ENCODE data around the gene NEK11.

DNA sequence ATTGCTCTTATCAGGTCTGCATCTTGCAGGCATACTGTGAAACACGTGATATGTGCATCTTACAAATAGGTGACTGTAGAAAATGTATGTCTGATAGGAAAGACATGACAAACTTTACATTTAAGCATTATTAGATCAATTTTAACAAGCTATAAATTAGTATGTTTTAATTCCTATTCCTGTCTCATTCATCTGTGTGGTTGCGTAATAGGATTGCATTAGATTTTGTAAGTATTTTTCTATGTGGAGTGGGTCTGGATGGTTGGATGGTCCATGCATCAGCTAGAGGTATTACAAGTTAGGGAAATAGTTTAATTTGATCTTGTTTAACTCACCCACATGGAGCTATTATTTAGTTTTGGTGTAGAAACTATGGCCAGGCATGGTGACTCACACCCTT is 18.9 kb upstream of the NEK11 start:
- TF ChIP-seq, protein P1, sequence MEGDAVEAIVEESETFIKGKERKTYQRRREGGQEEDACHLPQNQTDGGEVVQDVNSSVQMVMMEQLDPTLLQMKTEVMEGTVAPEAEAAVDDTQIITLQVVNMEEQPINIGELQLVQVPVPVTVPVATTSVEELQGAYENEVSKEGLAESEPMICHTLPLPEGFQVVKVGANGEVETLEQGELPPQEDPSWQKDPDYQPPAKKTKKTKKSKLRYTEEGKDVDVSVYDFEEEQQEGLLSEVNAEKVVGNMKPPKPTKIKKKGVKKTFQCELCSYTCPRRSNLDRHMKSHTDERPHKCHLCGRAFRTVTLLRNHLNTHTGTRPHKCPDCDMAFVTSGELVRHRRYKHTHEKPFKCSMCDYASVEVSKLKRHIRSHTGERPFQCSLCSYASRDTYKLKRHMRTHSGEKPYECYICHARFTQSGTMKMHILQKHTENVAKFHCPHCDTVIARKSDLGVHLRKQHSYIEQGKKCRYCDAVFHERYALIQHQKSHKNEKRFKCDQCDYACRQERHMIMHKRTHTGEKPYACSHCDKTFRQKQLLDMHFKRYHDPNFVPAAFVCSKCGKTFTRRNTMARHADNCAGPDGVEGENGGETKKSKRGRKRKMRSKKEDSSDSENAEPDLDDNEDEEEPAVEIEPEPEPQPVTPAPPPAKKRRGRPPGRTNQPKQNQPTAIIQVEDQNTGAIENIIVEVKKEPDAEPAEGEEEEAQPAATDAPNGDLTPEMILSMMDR (IDR thresholded peaks at IDR 0.05), result no peak
- no peak for TF ChIP-seq POLR2A (IDR thresholded peaks at IDR 0.05)

Data from prostate gland (tissue), 2 donors.